Testis (tissue), 2 donors: ENCODE results near the gene IGF1R.

Experiments used
- CTCF ChIP-seq, 3 experiments: fragments of 450-650 bp in 2 of 3; fragments of 200-600 bp in 1 of 3; sonication (generic) in 1 of 3; IDR thresholded peaks; one replicate each; pipeline ENCODE4 v1.5.1; 2016 to 2019; ENCODE audit warnings: antibody characterized with exemption in 3 of 3, mild to moderate bottlenecking in 2 of 3, moderate library complexity in 1 of 3
- POLR2A ChIP-seq: fragments of 450-650 bp; IDR thresholded peaks from one replicate; pipeline ENCODE4 v1.6.1; 2017; ENCODE audit warnings: antibody characterized with exemption, mild to moderate bottlenecking, moderate library complexity

- TF ChIP-seq POLR2A (no peak), CTCF (IDR thresholded peaks at IDR 0.05) (no peak)
Measured at GRCh38 chr15:98937413-98938104, 289.2 kb downstream of the IGF1R start.
